DND-41 (cell line): ENCODE data around the gene EPHA1.

Source experiments
- ATAC-seq: fragments of 200-7000 bp; cut with Tn5 transposase; 3 replicates; pipeline ENCODE4 v1.9.1; 2021; ENCODE audit warnings: low read depth; ENCODE audit not compliant: insufficient read depth
- DNase-seq: peaks from one replicate; pipeline ENCODE4 v3.0.0-alpha.2; 2020
- H2AFZ ChIP-seq: 2 replicates; pipeline ENCODE4 v1.6.0; 2012; ENCODE audit warnings: low read depth, low read length
- H3K27ac ChIP-seq: 2 replicates; pipeline ENCODE4 v1.5.1; 2012; ENCODE audit warnings: low read length, inconsistent platforms
- H3K27me3 ChIP-seq: fragments of 200-600 bp; sonication (generic); 2 replicates; pipeline ENCODE4 v1.6.0; 2012; ENCODE audit warnings: low read length, mild to moderate bottlenecking, inconsistent platforms; ENCODE audit not compliant: insufficient read depth, poor library complexity
- H3K36me3 ChIP-seq: 2 replicates; pipeline ENCODE4 v1.5.1; 2012; ENCODE audit warnings: low read length, inconsistent platforms; ENCODE audit not compliant: insufficient read depth
- H3K4me1 ChIP-seq: 2 replicates; pipeline ENCODE4 v1.5.1; 2012; ENCODE audit warnings: mild to moderate bottlenecking, low read length; ENCODE audit not compliant: insufficient read depth
- H3K4me2 ChIP-seq: 2 replicates; pipeline ENCODE4 v1.6.0; 2012; ENCODE audit warnings: mild to moderate bottlenecking, moderate library complexity, low read length, inconsistent platforms; ENCODE audit not compliant: insufficient read depth
- H3K4me3 ChIP-seq, 2 experiments: fragments of 200-600 bp in 1 of 2; shearing (Covaris generic) in 1 of 2; 2 replicates each; pipeline ENCODE4 v1.5.1; 2012 to 2016; ENCODE audit warnings: inconsistent platforms in 2 of 2, low read length in 2 of 2, mild to moderate bottlenecking in 2 of 2, low read depth in 1 of 2, moderate library complexity in 1 of 2
- H3K79me2 ChIP-seq: 2 replicates; pipeline ENCODE4 v1.6.0; 2012; ENCODE audit warnings: low read length, inconsistent platforms; ENCODE audit not compliant: insufficient read depth
- H3K9ac ChIP-seq: 2 replicates; pipeline ENCODE4 v1.6.0; 2012; ENCODE audit warnings: low read depth, mild to moderate bottlenecking, inconsistent platforms, low read length, moderate library complexity
- H3K9me3 ChIP-seq: 2 replicates; pipeline ENCODE4 v1.5.1; 2012; ENCODE audit warnings: low read length, moderate library complexity, mild to moderate bottlenecking, inconsistent platforms; ENCODE audit not compliant: insufficient read depth, severe bottlenecking
- H4K20me1 ChIP-seq: 2 replicates; pipeline ENCODE4 v1.6.0; 2012; ENCODE audit warnings: low read length; ENCODE audit not compliant: insufficient read depth
- EZH2 ChIP-seq: IDR thresholded peaks from 3 replicates; pipeline ENCODE4 v1.6.1; 2012; ENCODE audit warnings: borderline replicate concordance, low read depth, mild to moderate bottlenecking, moderate library complexity, low read length, inconsistent platforms; ENCODE audit not compliant: severe bottlenecking
- TF ChIP-seq, protein P1 (sequence below): IDR thresholded peaks from 2 replicates; pipeline ENCODE4 v1.5.1; 2012; ENCODE audit warnings: borderline replicate concordance, low read length, moderate library complexity, mild to moderate bottlenecking; ENCODE audit not compliant: poor library complexity, severe bottlenecking; ENCODE audit errors: extremely low read depth

The EPHA1 gene

DNA sequence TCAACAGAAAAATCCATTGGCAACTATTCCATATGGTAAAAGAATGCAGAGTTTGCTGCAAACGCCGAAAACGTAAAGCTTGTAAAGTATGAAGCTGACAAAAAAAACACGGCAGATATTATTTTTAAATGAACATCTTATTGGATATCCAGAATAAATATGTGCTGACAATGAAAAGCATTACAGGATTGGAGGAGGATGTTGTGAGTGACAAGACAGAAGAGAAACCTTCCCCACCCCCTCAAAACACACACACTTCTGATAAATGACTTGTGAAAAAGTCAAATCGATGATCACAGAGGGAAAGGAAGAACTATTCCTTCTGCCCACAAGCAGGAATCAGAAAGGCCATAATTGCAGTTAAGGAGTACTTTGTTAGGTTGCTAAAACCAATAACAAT is 60.7 kb downstream of the EPHA1 start:
- no peak overlapping the region for H3K4me2 ChIP-seq
- no peaks in the 10 kb centered on the region for H3K4me1 ChIP-seq
- H3K36me3 ChIP-seq = no peaks in the 10 kb centered on the region
- H3K9me3 ChIP-seq = no peaks in the 10 kb centered on the region
- no peaks in the 10 kb centered on the region for H4K20me1 ChIP-seq
- TF ChIP-seq, protein P1, sequence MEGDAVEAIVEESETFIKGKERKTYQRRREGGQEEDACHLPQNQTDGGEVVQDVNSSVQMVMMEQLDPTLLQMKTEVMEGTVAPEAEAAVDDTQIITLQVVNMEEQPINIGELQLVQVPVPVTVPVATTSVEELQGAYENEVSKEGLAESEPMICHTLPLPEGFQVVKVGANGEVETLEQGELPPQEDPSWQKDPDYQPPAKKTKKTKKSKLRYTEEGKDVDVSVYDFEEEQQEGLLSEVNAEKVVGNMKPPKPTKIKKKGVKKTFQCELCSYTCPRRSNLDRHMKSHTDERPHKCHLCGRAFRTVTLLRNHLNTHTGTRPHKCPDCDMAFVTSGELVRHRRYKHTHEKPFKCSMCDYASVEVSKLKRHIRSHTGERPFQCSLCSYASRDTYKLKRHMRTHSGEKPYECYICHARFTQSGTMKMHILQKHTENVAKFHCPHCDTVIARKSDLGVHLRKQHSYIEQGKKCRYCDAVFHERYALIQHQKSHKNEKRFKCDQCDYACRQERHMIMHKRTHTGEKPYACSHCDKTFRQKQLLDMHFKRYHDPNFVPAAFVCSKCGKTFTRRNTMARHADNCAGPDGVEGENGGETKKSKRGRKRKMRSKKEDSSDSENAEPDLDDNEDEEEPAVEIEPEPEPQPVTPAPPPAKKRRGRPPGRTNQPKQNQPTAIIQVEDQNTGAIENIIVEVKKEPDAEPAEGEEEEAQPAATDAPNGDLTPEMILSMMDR = no peak
- no peak for TF ChIP-seq EZH2
- H3K9ac ChIP-seq = no peak overlapping the region
- no peaks in the 10 kb centered on the region for H3K79me2 ChIP-seq
- no peak overlapping the region for H3K4me3 ChIP-seq
- H2AFZ ChIP-seq = no peak overlapping the region
- ATAC-seq (no peak), DNase-seq (no peak)
- no peak overlapping the region for H3K27ac ChIP-seq
- peaks cover 22% of the 10 kb centered on the region for H3K27me3 ChIP-seq

DNA sequence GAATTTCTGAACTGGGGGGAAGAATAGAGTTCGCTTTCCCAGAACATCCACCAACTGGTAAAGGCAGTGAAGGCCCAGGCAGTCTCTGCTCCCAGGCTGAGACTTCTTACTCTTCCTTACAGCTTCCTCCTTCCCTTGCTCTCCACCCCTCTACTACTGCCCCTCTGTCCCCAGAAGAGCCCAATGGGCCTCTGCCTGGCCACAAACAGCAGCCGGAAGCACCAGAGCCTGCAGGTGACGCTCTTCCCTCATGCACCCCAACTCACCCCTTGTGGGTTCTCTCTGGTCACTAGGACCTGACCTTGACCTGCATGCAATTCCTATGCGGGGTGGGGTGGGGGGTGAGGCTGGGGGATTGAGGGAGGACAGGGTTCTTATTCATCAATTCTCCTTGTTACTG is 62.6 kb downstream of the EPHA1 start:
- Histone ChIP-seq H3K9ac (no peak overlapping the region), H3K4me1 (no peaks in the 10 kb centered on the region), H2AFZ (no peak overlapping the region), H3K4me2 (no peak overlapping the region), H3K27ac (no peak overlapping the region), H3K4me3 (no peak overlapping the region), H4K20me1 (no peaks in the 10 kb centered on the region), H3K27me3 (peaks cover 23% of the 10 kb centered on the region), H3K36me3 (no peaks in the 10 kb centered on the region), H3K9me3 (no peaks in the 10 kb centered on the region), H3K79me2 (no peaks in the 10 kb centered on the region)
- DNase-seq (no peak), ATAC-seq (no peak)
- TF ChIP-seq, protein P1 = no peak
- TF ChIP-seq EZH2 = no peak

DNA sequence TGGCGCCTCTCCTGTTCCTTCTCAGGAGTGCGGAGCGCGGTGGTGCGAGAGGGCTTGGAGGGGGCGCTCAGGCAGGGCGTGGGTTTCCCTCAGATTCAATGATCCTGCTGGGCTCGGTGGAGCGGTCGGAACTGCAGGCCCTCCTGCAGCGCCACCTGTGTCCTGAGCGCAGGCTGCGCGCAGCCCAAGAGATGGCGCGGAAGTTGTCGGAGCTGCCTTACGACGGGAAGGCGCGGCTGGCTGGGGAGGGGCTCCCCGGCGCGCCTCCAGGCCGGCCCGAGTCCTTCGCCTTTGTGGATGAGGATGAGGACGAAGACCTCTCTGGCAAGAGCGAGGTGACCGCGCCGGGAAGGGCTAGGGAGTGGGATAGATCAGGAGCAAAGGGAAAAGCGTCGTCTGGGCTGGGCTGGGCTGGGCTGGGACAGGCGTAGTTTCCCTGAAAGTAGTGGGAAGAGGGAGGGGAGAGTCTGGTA is 63.2 kb downstream of the EPHA1 start:
- Histone ChIP-seq H3K4me2 (no peak overlapping the region), H3K79me2 (no peaks in the 10 kb centered on the region), H3K9me3 (no peaks in the 10 kb centered on the region), H3K9ac (no peak overlapping the region), H3K27me3 (peaks cover 23% of the 10 kb centered on the region), H4K20me1 (no peaks in the 10 kb centered on the region), H3K27ac (no peak overlapping the region), H3K4me3 (no peak overlapping the region), H3K4me1 (no peaks in the 10 kb centered on the region), H2AFZ (no peak overlapping the region), H3K36me3 (no peaks in the 10 kb centered on the region)
- DNase-seq (no peak), ATAC-seq (no peak)
- TF ChIP-seq, protein P1 = no peak

DNA sequence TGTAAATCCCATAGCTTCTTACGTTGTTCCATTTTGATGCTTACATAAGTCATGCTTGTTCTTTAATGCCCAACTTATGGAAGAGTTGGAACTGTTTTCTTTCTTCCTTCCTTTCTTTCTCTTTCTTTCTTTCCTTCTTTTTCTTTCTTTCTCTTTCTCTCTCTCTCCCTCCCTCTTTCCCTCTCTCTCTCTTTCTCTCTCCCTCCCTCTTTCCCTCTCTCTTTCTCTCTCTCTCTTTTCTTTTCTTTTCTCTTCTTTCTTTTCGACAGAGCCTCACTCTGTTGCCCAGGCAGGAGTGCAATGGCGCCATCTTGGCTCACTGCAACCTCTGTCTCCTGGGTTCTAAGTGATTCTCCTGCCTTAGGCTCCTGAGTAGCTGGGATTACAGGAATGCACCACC is 65.1 kb downstream of the EPHA1 start:
- no peak overlapping the region for H2AFZ ChIP-seq
- no peak for ATAC-seq

More for the DNA sequence above, 65.1 kb downstream of the EPHA1 start:
- H3K27ac ChIP-seq = no peak overlapping the region
- H3K4me1 ChIP-seq = no peaks in the 10 kb centered on the region
- DNase-seq = no peak
- no peak for TF ChIP-seq EZH2
- H3K27me3 ChIP-seq = peaks cover 16% of the 10 kb centered on the region
- H3K79me2 ChIP-seq = no peaks in the 10 kb centered on the region
- no peaks in the 10 kb centered on the region for H3K36me3 ChIP-seq
- no peaks in the 10 kb centered on the region for H3K9me3 ChIP-seq
- no peak overlapping the region for H3K4me2 ChIP-seq
- no peak overlapping the region for H3K9ac ChIP-seq
- H4K20me1 ChIP-seq = no peaks in the 10 kb centered on the region
- no peak overlapping the region for H3K4me3 ChIP-seq
